NCI-H2196 (cell line): ENCODE measurements around the gene KLHL2.
"Not testable (repeated sequence)": the region's sequence is repeated elsewhere in the genome, so short reads cannot be mapped to it uniquely, and the experiment has no call there.

Experiments
- DNase-seq: peaks from one replicate; lab custom pipeline; 2025; ENCODE audit not compliant: unreplicated experiment; lab: John Stamatoyannopoulos, UW

KLHL2 gene

GRCh38 chr4:165327211-165328100 lies 120.1 kb downstream of the KLHL2 start, which contains the start of gene MSMO1:
TSS of gene MSMO1 (plus strand) at chr4:165327669. CDS start at chr4:165333371, 5,702 bp downstream.
- DNase-seq = peak; percentile 92

- DNase-seq = no peak
Observed at GRCh38 chr4:165328101-165328425, 120.7 kb downstream of the KLHL2 start.

DNA sequence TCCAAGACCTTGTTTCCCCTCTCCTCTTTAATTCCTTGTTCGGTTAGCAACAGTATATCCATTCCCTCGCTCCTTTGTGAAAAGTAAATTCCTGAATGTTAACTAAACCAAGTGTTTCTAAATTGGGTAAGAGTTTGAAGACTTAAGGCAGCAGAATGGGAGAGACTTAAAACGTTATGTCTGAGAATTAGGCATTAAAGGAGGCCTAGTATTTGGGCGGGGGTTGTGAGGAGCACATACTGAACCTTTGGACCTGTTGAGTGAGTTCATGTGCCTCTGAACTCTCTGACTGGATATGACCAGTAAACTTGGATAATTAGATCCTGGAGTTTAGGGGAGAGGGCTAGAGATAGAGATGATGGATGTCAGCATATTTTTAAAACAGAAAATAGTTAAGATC lies 121.3 kb downstream of the KLHL2 start:
- DNase-seq = no peak

DNA sequence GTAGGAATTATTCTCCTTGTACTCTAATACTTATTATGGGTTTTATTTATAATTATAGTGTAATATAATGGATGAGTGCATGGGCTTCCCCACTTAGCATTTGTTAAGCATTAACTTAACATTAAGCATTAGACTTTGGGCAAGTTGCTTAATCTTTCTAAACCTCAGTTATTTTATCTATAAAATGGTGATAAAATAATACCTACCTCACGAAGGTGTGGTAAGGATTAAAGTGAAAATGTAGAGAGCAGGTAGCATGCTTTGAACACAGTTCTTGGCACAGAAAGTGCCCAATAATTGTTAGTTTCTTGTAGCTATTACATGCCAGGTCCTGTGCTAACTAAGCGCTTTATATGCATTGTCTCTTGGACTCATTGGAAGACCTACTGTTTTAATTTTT lies 122.7 kb downstream of the KLHL2 start:
- no peak for DNase-seq

DNA sequence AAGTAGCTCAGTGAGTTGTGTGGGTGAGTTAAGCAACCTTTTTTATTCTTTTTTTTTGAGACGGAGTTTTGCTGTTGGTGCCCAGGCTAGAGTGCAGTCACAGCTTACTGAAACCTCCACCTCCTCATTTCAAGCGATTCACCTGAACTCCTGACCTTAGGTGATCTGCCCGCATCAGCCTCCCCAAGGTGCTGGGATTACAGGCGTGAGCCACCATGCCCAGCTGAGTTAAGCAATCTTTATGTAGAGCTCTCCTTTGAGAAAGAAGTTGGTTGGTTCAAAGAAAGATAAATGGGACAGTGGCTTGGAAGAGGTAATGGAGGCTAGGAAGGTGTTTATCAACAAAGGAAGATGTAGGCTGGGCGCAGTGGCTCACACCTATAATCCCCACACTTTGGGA lies 123.3 kb downstream of the KLHL2 start:
- DNase-seq = no peak

- DNase-seq = no peak
Observed at GRCh38 chr4:165331359-165331758, 124.0 kb downstream of the KLHL2 start.

DNA sequence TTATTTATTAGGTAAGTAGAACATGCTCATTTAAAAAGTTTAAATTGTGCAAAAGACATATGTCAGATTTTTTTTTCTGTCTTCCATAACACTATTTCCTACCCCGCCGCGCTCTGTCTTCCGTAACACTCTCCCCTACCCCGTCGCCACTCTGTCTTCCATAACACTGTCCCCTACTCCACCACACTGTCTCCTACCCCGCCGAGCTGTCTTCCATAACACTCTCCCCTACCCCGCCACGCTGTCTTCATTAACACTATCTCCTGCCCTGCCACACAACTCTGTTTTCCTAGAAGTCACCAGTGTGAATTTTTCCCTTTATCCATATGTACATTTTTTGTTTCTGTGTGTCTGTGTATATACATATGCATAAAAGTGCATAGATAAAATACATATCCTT lies 124.5 kb downstream of the KLHL2 start:
- DNase-seq = no peak

- no peak for DNase-seq
Observed at GRCh38 chr4:165332502-165332901, 125.1 kb downstream of the KLHL2 start.

DNA sequence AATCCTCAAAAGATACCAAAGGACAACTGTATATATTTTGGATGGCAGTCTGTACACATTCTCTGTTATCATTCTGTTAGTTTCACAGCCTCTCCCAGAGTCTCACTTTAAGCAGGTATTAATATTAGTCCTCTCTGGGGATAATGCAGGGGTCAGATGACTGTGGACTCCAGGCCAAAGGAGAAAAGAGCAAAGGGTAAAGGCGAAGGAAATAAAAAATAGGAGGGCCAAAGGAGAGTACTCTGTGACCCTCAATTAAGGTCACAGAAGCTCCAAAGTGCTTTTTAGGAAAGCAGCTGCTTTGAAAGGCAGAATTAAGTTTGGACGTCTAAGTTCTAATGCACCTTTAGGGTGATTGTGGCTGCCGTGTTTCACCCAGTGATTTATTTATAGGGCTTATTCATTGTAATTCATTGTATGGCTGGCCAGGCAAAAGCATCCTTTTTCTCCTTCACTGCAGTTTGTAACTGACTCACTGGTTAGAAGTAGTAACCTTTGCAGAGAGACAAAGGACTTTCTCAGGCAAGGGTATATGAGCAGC lies 127.9 kb downstream of the KLHL2 start:
- no peak for DNase-seq

DNA sequence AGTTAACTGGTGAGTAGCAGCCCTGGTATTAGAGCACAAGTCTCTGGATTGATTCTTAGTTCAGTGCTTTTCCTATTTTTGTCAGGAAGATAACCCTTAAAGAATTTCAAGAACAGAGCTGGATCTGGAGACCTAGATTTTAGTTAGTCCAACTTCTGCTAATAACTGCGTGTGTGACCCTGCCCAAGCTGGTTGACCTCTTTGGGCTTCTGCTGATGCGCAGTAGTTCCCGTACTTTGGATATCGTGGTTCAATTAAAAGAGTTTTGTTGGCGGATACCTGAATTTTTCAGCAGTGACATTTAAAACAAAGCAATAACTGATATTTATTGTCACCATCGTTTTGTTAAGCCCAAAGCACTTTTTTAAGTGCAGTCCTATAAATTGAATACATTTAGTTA lies 129.4 kb downstream of the KLHL2 start:
- DNase-seq = no peak

- not testable (repeated sequence) for DNase-seq
Observed at GRCh38 chr4:165342340-165342739, 135.0 kb downstream of the KLHL2 start.

DNA sequence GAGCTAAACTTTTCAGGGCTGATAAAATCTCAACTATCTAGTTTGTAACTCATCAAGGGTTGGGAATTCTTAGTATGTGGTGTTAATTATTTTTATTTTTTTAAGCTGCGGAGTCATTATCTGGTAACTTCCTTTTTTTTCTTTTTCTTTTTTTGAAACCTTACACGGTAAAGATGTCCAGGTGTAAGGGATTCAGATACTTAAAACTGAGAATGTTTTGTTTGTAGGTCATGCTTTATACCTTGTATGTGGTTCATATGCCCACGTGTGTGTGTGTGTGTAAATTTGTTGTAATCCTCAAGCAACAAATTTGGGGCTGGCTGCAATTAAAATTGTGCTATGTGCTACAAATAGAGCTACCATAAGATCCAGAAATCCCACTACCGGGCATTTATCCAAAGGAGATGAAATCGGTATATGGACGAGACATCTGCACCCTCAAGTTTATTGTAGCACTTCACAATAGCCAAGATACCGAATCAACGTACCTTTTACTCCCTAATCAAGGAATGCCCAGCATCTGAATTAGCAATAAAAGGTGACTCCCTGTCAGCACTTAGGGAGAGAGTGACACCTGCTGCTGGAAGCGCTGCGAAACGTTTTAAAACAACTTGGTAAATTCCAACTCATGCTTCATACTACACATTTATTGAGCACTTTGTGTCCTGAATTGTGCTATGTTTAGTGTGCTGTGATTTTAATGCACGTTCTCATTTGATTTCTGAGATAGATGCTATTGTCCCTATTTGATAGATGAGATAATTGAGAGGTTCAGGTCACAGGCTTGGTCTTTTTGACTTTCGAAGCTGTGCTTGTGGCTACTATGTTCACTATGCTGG lies 136.2 kb downstream of the KLHL2 start:
- DNase-seq = peak; percentile 9

DNA sequence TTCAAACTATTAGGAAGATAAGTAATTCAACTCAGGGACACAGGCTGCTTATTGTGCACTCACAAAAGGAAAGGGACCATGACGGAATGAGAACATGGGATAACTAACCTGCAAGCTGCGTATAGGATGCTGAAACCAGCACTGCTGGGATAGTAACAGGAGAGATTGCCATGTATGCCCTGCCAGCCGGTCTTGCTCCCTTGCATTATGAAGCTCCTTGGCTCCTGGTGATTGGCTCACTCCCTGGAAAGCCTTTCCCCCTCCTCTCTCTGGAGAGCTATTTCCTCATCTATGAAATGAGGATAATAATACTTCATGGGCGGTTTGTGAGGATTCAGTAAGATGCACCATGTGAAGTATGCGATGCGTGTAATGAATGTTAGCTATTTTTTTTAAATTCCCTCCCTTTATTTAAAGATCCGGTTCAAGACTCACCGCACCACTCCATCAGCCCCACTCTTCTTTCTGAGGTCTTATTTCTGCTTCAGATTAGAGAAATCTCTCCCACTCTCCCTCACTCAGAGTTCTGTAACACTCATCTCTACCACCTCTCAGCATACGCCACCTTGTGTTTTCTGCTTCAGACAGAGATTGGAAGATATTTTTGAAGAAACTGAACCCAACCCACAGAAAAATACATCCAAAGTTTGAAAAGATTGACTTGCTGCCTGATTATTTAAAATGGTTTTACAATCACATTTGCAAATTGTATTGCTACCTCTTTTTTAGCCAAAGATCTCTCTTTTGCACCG lies 138.5 kb downstream of the KLHL2 start:
- DNase-seq = no peak

DNA sequence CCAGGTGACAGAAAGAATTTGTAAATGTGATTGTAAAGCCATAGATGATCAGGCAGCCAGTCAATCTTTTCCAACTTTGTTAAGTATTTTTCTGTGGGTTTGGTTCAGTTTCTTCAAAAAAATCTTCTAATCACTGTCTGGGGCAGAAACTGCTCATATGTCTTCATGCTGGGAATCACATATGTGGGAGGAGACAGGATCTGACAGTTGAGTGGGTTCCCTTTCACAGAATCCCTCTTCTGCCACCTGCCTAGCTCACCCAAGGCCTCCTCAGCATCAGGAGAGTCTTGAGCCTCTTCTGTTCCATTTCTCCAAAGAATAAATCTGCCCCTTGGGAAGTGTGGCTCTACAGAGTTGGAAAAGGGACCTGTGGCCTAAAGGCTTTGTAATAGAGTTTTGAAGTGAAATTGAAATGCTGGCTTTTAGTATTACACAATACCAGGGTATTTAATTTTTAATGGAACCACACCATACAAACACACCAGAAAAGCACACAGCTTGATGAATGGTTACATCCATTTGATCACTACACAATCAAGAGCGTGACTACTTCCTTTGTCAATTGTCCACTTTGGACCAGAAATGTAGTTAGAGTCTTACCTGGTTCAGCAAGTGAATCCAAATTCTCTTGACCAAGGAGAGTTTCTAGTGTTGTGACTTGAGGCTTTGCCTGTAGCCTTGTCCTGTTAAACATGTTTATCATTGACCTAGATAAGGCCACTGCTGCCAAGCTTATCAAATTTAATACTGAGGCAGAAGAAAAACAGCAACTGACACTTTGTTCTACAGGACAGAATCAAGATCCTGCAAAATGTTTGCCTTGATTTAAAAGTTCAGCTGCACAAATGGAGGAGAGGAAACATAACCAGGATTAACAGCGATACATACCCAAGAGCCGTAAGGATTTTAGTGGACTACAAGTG lies 140.5 kb downstream of the KLHL2 start:
- DNase-seq = no peak

DNA sequence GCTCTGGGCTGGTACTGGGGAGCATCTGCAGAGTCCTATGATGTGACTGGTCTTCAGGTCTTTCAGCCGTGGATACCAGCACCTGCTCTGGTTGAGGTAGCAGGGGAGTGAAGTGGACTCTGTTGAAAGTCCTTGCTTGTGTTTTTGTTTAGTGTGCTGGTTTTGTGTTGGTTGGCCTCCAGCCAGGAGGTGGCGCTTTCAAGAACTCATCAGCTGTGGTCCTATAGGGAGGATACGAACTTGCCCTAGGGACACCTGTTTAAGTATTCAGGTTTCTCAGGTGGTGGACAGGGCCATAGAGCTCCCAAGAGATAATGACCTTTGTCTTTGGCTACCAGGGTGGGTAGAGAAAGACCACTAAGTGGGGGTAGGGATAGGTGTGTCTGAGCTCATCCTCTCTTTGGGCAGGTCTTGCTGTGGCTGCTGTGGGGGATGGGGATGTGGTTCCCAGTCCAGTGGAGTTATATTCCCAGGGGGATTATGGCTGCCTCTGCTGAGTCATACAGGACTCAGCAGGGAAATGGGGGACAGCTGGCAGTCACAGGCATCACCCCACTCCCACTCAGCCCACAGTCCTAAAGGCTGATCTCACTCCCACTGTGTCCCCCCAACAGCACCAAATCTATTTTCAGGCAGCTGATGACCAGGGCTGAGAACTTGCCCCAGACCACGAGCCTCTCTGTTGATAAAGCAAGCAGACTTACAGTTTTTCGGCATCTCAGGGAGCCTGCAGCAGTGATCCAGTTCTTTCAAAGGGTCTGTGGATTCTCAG lies 144.2 kb downstream of the KLHL2 start:
- no peak for DNase-seq

DNA sequence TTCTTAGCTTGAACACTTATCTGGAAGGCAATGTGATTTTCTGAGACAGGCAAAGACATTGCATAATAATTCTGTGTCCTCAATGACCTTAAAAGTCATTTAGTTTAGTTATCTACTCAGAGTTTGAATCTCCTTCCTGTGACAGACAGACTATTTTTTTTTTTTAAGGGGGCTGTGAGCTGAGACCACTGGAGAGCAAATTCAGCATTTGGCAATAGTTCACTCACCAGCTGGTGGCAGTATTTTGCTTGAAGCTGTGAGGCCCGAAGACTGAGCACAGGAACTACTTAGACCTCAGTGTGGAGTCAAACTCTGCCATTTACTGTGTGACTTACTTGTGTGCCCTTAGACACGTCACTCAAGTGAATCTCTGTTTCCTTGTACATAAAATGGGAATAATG lies 148.5 kb downstream of the KLHL2 start:
- peak; percentile 19 for DNase-seq

DNA sequence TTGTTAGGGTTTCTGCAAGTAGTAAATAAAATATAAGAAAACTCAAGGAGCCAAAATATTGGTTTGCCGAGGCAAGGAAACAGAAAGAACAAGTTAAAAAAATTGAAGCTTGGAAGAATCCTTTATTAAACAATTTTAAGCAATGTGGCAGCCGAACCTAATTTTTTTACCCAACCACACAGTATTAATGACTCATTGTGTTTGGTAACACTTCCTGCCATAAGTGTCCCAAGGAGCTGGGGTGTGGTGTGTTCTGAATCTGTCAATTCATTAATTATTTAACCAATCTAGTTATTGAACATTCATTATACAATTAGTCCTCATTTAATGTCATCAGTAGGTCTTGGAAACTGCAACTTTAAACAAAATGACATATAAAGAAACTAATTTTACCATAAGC lies 152.1 kb downstream of the KLHL2 start:
- no peak for DNase-seq

GRCh38 chr4:165360041-165360695 lies 152.8 kb downstream of the KLHL2 start:
- no peak for DNase-seq
